A549 (cell line): ENCODE data around the gene DYRK2. TPM values are rescaled to one million over a fixed set of nuclear protein-coding genes. Genes with fewer than 3 reads are reported as not detected.

Experiments used
- ATAC-seq, 2 experiments: fragments of 200-7000 bp in 1 of 2; fragments of >200 bp in 1 of 2; cut with Nextera tagmentation in 1 of 2; cut with Tn5 transposase in 1 of 2; 3 replicates each; pipeline versions ENCODE4 v1.8.0 to v1.9.1; 2018 to 2020; ENCODE audit warnings: mild to moderate bottlenecking in 1 of 2, moderate library complexity in 1 of 2
- CTCF ChIA-PET: fragments of 300-600 bp; sonication (Branson Sonifier 250); formaldehyde crosslinking; extraction: SDS; loops from one replicate; lab custom pipeline; 2021; ENCODE audit warnings: antibody characterized with exemption, inconsistent platforms; lab: Yijun Ruan, JAX
- POLR2A ChIA-PET: fragments of 350-600 bp; formaldehyde crosslinking; extraction: SDS; loops from one replicate; lab custom pipeline; 2021; ENCODE audit warnings: antibody characterized with exemption, inconsistent platforms; lab: Yijun Ruan, JAX
- DNase-seq, 2 experiments: peaks; one replicate each; pipeline versions ENCODE4 v3.0.0 to v3.0.0-alpha.2; 2011 to 2016; ENCODE audit warnings: low read depth in 1 of 2, low spot score in 1 of 2
- FAIRE-seq: peaks from 2 replicates; lab custom pipeline; 2011; peaks lifted over from hg19 to GRCh38; lab: Jason Lieb, UNC
- H3K27ac ChIP-seq, 2 experiments: fragments of >200 bp; sonication (Bioruptor Twin); formaldehyde crosslinking; 3 replicates each; pipeline ENCODE4 v1.5.1; 2016 to 2017
- H3K4me1 ChIP-seq: fragments of >200 bp; sonication (Bioruptor Twin); formaldehyde crosslinking; 3 replicates; pipeline ENCODE4 v1.6.1; 2016
- H3K4me2 ChIP-seq: fragments of >200 bp; sonication (Bioruptor Twin); formaldehyde crosslinking; 3 replicates; pipeline ENCODE4 v1.6.1; 2016
- H3K4me3 ChIP-seq: fragments of >200 bp; sonication (Bioruptor Twin); formaldehyde crosslinking; 3 replicates; pipeline ENCODE4 v1.5.1; 2016
- H3K9me3 ChIP-seq: fragments of >200 bp; sonication (Bioruptor Twin); formaldehyde crosslinking; 3 replicates; pipeline ENCODE4 v1.6.1; 2016
- CBX2 ChIP-seq: fragments of 200-600 bp; sonication (generic); IDR thresholded peaks from 2 replicates; pipeline ENCODE4 v1.6.1; 2016; ENCODE audit warnings: low read depth, mild to moderate bottlenecking, borderline replicate concordance
- CHD2 ChIP-seq: fragments of 150-350 bp; IDR thresholded peaks from 2 replicates; pipeline ENCODE4 v1.6.1; 2014; ENCODE audit warnings: low read length; ENCODE audit not compliant: partially characterized antibody
- CHD4 ChIP-seq: fragments of 200-600 bp; sonication (generic); IDR thresholded peaks from 2 replicates; pipeline ENCODE4 v1.6.1; 2016; ENCODE audit warnings: antibody characterized with exemption, mild to moderate bottlenecking, borderline replicate concordance
- EP300 ChIP-seq, 2 experiments: fragments of >200 bp; sonication (Bioruptor Twin); formaldehyde crosslinking; IDR thresholded peaks; 2 replicates in 1 of 2; 3 replicates in 1 of 2; pipeline ENCODE4 v1.6.1; 2016 to 2017
- FOXS1 ChIP-seq: fragments of 250-450 bp; sonication (Bioruptor Pico); IDR thresholded peaks from 2 replicates; pipeline ENCODE4 v1.5.0; 2020; ENCODE audit warnings: mild to moderate bottlenecking, moderate library complexity
- HDAC2 ChIP-seq: fragments of 200-600 bp; sonication (generic); IDR thresholded peaks from 2 replicates; pipeline ENCODE4 v1.6.1; 2016
- HOXB13 ChIP-seq: fragments of 250-450 bp; sonication (Bioruptor Pico); IDR thresholded peaks from 2 replicates; pipeline ENCODE4 v1.5.0; 2020; ENCODE audit warnings: low read depth, mild to moderate bottlenecking, moderate library complexity
- JUN ChIP-seq, 2 experiments: fragments of >200 bp; sonication (Bioruptor Twin); formaldehyde crosslinking; IDR thresholded peaks; 2 replicates in 1 of 2; 3 replicates in 1 of 2; pipeline ENCODE4 v1.6.1; 2016 to 2017
- KDM1A ChIP-seq: fragments of 200-600 bp; sonication (generic); IDR thresholded peaks from 2 replicates; pipeline ENCODE4 v1.6.1; 2016; ENCODE audit warnings: low read depth, mild to moderate bottlenecking
- MAZ ChIP-seq: fragments of 150-350 bp; IDR thresholded peaks from 2 replicates; pipeline ENCODE4 v1.6.1; 2014; ENCODE audit warnings: antibody characterized with exemption, low read depth, low read length, borderline replicate concordance
- NPAS2 ChIP-seq: fragments of 250-450 bp; sonication (Bioruptor Pico); IDR thresholded peaks from 2 replicates; pipeline ENCODE4 v1.8.0; 2022; ENCODE audit warnings: mild to moderate bottlenecking, moderate library complexity, borderline replicate concordance
- NR3C1 ChIP-seq: fragments of >200 bp; sonication (Bioruptor Twin); formaldehyde crosslinking; IDR thresholded peaks from 3 replicates; pipeline ENCODE4 v1.6.1; 2017
- PHF8 ChIP-seq: fragments of 200-600 bp; sonication (generic); IDR thresholded peaks from 2 replicates; pipeline ENCODE4 v1.6.1; 2016; ENCODE audit warnings: low read depth, mild to moderate bottlenecking, antibody characterized with exemption, moderate library complexity, borderline replicate concordance
- POLR2AphosphoS2 ChIP-seq: conservative IDR thresholded peaks from 2 replicates; pipeline ENCODE4 v1.6.1; 2012; ENCODE audit warnings: low read length, improper control_type of control experiment, inconsistent platforms
- RAD21 ChIP-seq, 2 experiments: fragments of >200 bp in 1 of 2; sonication (Bioruptor Twin) in 1 of 2; formaldehyde crosslinking in 1 of 2; IDR thresholded peaks in 1 of 2; conservative IDR thresholded peaks in 1 of 2; 2 replicates in 1 of 2; 3 replicates in 1 of 2; pipeline ENCODE4 v1.6.1; 2012 to 2018; ENCODE audit warnings: inconsistent platforms in 1 of 2
- RARB ChIP-seq: fragments of 250-450 bp; sonication (Bioruptor Pico); IDR thresholded peaks from 2 replicates; pipeline ENCODE4 v1.8.0; 2021; ENCODE audit warnings: mild to moderate bottlenecking, moderate library complexity
- SMC3 ChIP-seq: fragments of >200 bp; sonication (Bioruptor Twin); formaldehyde crosslinking; IDR thresholded peaks from 3 replicates; pipeline ENCODE4 v1.6.1; 2018; ENCODE audit warnings: inconsistent platforms
- WGBS: methylation state at CpG from one replicate; pipeline ENCODE4 v1.1.6; 2017; ENCODE audit errors: missing lambda C conversion rate; 5-methylcytosine and 5-hydroxymethylcytosine counted together
- polyA plus RNA-seq, 4 experiments: library from polyadenylated mRNA; depleted of rRNA in 3 of 4; stranded (reverse); fragments of >200 nt; fragmentation: RNase III in 1 of 4; extraction: RNeasy Plus Mini Kit Qiagen cat#74134 plus additional on column Dnase treatment in 1 of 4; gene quantifications; 2 replicates in 3 of 4; 3 replicates in 1 of 4; pipeline ENCODE4 v1.2.3, GENCODE V29; 2011 to 2017
- TF ChIP-seq, protein P1 (sequence below): IDR thresholded peaks from 2 replicates; pipeline ENCODE4 v1.6.1; 2012
- TF ChIP-seq, protein P2 (sequence below): fragments of 450-650 bp; IDR thresholded peaks from 2 replicates; pipeline ENCODE4 v1.6.1; 2014; ENCODE audit warnings: antibody characterized with exemption
- TF ChIP-seq, protein P3 (sequence below): fragments of 250-450 bp; sonication (Bioruptor Pico); IDR thresholded peaks from 2 replicates; pipeline ENCODE4 v1.5.0; 2021; ENCODE audit warnings: mild to moderate bottlenecking, moderate library complexity, borderline replicate concordance
- TF ChIP-seq, protein P4 (sequence below): IDR thresholded peaks from 2 replicates; pipeline ENCODE4 v1.6.1; 2012; ENCODE audit warnings: low read depth, borderline replicate concordance
- TF ChIP-seq, protein P5 (sequence below): fragments of 200-600 bp; sonication (generic); IDR thresholded peaks from 2 replicates; pipeline ENCODE4 v1.6.1; 2016; ENCODE audit warnings: antibody characterized with exemption, mild to moderate bottlenecking, moderate library complexity

Gene DYRK2
- polyA plus RNA-seq, 2 of the 4 experiments (the other 2 are of a cell fraction): 9.1 to 17.2 TPM

DNA sequence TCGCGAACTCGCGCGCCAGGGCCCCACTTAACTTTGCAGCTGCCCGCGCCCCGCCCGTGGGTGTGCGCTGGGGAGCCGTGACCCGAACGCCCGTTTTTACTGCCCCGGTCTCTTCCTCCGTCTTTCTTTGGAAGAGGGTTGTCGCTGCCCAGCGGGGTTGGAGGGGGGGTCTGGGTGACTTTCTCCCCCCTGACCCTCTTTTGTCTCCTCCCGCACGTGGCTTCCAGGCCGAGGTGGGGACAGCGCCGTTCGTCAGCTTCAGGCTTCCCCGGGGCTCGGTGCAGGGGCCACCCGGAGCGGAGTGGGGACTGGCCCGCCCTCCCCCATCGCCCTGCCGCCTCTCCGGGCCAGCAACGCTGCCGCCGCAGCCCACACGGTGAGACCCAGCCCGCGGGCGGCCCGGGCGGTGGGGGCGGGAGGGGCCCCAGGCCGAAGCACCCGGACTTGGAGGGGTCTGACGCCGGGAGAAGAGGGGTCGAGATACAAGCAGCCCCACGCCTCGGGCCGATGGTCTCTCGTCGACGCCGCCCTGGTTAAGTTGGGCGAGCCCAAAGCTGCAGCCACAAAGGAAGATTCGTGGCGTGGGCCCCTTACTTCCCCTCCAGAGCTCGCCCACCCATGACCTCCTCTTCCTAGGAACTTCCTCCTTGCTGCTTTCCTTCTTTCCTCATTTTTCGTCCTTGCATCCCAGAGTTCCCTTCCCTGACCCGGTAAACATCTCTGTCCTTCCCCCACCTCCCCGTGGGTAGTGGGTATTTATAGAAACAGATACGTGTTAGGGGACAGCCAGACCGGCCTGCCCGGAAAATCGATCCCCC, 1.2 kb downstream of the DYRK2 start:
- ChIA-PET POLR2A (no interaction called here), CTCF (interaction anchor here (1.6 kb wide), 1 partner anchor 293 kb away, joined by 5 read pairs; no protein-coding TSS in a partner anchor)
- no peak for TF ChIP-seq MAZ
- TF ChIP-seq, protein P1, sequence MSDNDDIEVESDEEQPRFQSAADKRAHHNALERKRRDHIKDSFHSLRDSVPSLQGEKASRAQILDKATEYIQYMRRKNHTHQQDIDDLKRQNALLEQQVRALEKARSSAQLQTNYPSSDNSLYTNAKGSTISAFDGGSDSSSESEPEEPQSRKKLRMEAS: peak; percentile 3
- TF ChIP-seq CHD4: no peak
- TF ChIP-seq, all 56 proteins: peak for 1
- WGBS: 2% methylated on average over 34 of the region's 65 CpGs
- Histone ChIP-seq H3K27ac (peak overlapping the region; percentile 89 to 98), H3K4me3 (peak overlapping the region; percentile 92), H3K4me2 (peak overlapping the region; percentile 80), H3K9me3 (no peaks in the 10 kb centered on the region), H3K4me1 (peaks cover 31% of the 10 kb centered on the region)
- no peak for FAIRE-seq
- peak; percentile 5 to 8; a peak in 2 of 6 replicates for ATAC-seq
- peak in 1 of 2 experiments; percentile 31 for DNase-seq

DNA sequence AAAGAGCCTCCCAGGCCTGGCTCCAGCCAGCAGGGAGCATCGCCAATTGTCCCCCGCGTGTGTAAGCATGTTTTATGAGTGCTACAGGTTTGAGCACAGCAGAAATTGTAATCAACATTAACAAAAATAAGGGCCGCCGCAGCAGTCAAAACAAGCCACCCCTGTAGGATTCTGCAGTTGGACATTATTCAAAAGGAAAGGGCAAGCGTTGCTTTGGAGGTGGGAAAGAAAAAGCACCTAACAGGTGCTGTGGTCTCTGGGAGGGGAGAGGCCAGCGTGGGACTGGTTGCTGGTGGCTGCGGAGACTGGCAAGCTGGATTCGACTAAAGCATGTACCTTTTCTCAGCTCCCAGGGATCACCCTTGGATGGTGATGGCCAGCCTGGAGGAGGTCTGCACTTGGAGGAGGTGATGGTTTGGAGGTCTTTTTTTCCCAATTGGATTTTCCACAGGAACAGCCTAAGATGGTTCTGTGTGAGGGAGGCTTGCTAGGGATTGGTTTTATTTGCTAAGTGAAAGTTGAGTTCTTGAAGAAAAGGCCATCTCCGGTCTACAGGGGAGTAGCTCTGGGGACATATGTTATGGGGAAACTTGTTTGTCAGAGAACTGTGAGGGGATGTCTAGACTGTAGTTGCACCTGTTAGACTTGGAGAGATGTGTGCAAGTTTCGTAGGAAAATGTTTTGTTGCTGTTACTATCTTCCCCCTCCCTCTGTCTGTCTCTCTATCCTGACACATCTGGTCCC, 2.0 kb downstream of the DYRK2 start:
- peak overlapping the region; percentile 92 for H3K4me3 ChIP-seq
- WGBS: 70% methylated on average over 11 of the region's 11 CpGs
- FAIRE-seq (no peak), ATAC-seq (no peak), DNase-seq (peak in 1 of 2 experiments; percentile 6)
- peak overlapping the region; percentile 89 to 98 for H3K27ac ChIP-seq
- POLR2A ChIA-PET: no interaction called here
- no peaks in the 10 kb centered on the region for H3K9me3 ChIP-seq
- TF ChIP-seq RARB (no peak), HOXB13 (CRISPR knock-in tag) (no peak), CBX2 (no peak), FOXS1 (CRISPR knock-in tag) (no peak), PHF8 (no peak), EP300 (IDR thresholded peaks at IDR 0.05) (no peak), HDAC2 (no peak), CHD4 (no peak), NR3C1 (no peak), NPAS2 (CRISPR knock-in tag) (no peak)
- TF ChIP-seq, protein P2, sequence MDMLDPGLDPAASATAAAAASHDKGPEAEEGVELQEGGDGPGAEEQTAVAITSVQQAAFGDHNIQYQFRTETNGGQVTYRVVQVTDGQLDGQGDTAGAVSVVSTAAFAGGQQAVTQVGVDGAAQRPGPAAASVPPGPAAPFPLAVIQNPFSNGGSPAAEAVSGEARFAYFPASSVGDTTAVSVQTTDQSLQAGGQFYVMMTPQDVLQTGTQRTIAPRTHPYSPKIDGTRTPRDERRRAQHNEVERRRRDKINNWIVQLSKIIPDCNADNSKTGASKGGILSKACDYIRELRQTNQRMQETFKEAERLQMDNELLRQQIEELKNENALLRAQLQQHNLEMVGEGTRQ: no peak
- TF ChIP-seq, protein P3, sequence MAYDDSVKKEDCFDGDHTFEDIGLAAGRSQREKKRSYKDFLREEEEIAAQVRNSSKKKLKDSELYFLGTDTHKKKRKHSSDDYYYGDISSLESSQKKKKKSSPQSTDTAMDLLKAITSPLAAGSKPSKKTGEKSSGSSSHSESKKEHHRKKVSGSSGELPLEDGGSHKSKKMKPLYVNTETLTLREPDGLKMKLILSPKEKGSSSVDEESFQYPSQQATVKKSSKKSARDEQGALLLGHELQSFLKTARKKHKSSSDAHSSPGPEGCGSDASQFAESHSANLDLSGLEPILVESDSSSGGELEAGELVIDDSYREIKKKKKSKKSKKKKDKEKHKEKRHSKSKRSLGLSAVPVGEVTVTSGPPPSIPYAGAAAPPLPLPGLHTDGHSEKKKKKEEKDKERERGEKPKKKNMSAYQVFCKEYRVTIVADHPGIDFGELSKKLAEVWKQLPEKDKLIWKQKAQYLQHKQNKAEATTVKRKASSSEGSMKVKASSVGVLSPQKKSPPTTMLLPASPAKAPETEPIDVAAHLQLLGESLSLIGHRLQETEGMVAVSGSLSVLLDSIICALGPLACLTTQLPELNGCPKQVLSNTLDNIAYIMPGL (CRISPR knock-in tag): no peak
- peak overlapping the region; percentile 80 for H3K4me2 ChIP-seq
- CTCF ChIA-PET: interaction anchor here (1.6 kb wide), 1 partner anchor 292 kb away, joined by 5 read pairs; no protein-coding TSS in a partner anchor
- H3K4me1 ChIP-seq: peaks cover 31% of the 10 kb centered on the region

DNA sequence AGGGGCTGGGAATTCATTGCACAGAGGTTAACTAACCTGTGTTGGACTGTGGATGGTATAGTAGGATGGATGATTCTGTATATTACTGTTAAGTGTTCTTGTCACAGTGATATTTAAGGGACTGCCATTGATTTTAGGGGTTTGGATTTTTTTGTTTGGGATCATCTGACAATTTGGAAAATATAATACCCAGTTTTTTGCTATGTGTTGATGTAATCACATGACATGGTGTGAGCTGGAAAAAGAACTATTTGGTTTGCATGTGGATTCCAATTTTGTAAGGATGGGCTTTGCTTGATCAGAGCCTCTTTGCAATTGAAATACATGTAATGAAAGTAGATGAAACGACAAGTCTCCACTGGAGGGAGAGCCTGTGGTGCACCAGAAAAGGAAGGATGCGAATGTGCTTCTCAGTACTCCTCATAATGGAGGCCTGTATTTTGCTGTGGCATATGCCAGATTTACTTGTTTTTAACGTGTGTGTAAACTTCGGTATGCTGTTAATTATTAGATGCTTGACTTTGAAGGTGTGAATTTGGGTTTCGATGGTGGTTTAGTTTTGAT, 2.7 kb downstream of the DYRK2 start:
- FAIRE-seq (no peak), DNase-seq (peak; percentile 18 to 46), ATAC-seq (no peak)
- CTCF ChIA-PET: interaction anchor here (1.6 kb wide), 1 partner anchor 292 kb away, joined by 5 read pairs; no protein-coding TSS in a partner anchor
- 63% methylated on average over 5 of the region's 5 CpGs for WGBS
- no peaks in the 10 kb centered on the region for H3K9me3 ChIP-seq
- POLR2A ChIA-PET: no interaction called here
- peak overlapping the region; percentile 80 for H3K4me2 ChIP-seq
- H3K27ac ChIP-seq: peak overlapping the region in 1 of 2 experiments; percentile 98; a peak in 1 of 6 replicates
- H3K4me3 ChIP-seq: peak overlapping the region; percentile 92
- peaks cover 26% of the 10 kb centered on the region for H3K4me1 ChIP-seq
- TF ChIP-seq, protein P4, sequence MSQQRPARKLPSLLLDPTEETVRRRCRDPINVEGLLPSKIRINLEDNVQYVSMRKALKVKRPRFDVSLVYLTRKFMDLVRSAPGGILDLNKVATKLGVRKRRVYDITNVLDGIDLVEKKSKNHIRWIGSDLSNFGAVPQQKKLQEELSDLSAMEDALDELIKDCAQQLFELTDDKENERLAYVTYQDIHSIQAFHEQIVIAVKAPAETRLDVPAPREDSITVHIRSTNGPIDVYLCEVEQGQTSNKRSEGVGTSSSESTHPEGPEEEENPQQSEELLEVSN: no peak
- 0 out of 3 replicates have a peak, but pooled peaks have one; percentile 24 for TF ChIP-seq SMC3
- TF ChIP-seq, protein P5, sequence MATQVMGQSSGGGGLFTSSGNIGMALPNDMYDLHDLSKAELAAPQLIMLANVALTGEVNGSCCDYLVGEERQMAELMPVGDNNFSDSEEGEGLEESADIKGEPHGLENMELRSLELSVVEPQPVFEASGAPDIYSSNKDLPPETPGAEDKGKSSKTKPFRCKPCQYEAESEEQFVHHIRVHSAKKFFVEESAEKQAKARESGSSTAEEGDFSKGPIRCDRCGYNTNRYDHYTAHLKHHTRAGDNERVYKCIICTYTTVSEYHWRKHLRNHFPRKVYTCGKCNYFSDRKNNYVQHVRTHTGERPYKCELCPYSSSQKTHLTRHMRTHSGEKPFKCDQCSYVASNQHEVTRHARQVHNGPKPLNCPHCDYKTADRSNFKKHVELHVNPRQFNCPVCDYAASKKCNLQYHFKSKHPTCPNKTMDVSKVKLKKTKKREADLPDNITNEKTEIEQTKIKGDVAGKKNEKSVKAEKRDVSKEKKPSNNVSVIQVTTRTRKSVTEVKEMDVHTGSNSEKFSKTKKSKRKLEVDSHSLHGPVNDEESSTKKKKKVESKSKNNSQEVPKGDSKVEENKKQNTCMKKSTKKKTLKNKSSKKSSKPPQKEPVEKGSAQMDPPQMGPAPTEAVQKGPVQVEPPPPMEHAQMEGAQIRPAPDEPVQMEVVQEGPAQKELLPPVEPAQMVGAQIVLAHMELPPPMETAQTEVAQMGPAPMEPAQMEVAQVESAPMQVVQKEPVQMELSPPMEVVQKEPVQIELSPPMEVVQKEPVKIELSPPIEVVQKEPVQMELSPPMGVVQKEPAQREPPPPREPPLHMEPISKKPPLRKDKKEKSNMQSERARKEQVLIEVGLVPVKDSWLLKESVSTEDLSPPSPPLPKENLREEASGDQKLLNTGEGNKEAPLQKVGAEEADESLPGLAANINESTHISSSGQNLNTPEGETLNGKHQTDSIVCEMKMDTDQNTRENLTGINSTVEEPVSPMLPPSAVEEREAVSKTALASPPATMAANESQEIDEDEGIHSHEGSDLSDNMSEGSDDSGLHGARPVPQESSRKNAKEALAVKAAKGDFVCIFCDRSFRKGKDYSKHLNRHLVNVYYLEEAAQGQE: no peak
- no peak for TF ChIP-seq MAZ
- TF ChIP-seq POLR2AphosphoS2: no peak
- TF ChIP-seq KDM1A: no peak
- TF ChIP-seq JUN (IDR thresholded peaks at IDR 0.05): no peak
- TF ChIP-seq PHF8: no peak
- peak; percentile 15 to 23; a peak in 2 of 5 replicates for TF ChIP-seq RAD21 (conservative IDR thresholded peaks at IDR 0.05 in 1 of 2, IDR thresholded peaks at IDR 0.05 in 1 of 2)
- no peak for TF ChIP-seq CHD2
